GM23248 (cell line): Measurements from ENCODE around the gene SLC1A6.
"Not testable (repeated sequence)": the region's sequence is repeated elsewhere in the genome, so short reads cannot be mapped to it uniquely, and the experiment has no call there.

Experiments used
- EZH2 ChIP-seq: fragments of 200-600 bp; sonication (generic); IDR thresholded peaks from 2 replicates; pipeline ENCODE4 v1.6.1; 2018; ENCODE audit warnings: antibody characterized with exemption, mild to moderate bottlenecking; ENCODE audit not compliant: insufficient read depth, poor library complexity, severe bottlenecking
- EZH2phosphoT487 ChIP-seq: fragments of 200-600 bp; sonication (generic); IDR thresholded peaks from 2 replicates; pipeline ENCODE4 v1.6.1; 2018; ENCODE audit warnings: antibody characterized with exemption, moderate library complexity, mild to moderate bottlenecking, low read depth; ENCODE audit not compliant: insufficient read depth

GRCh38 chr19:15018836-15019235 is 39.2 kb upstream of the SLC1A6 start:
- not testable (repeated sequence) for TF ChIP-seq EZH2, EZH2phosphoT487
